Activated CD8-positive, alpha-beta memory T cell treated with anti-CD3 and anti-CD28 coated beads, Interleukin-2, amount 50 U/mL, for 24 hours (primary cell): ENCODE data around the gene PINK1.

ENCODE experiments used
- DNase-seq: peaks from one replicate; pipeline ENCODE4 v3.0.0-alpha.2; 2020; ENCODE audit errors: extremely low read depth

Gene PINK1

GRCh38 chr1:20681999-20682398, 48.7 kb downstream of the PINK1 start:
- DNase-seq, result no peak

- no peak for DNase-seq
Observed at GRCh38 chr1:20682571-20683236, 49.4 kb downstream of the PINK1 start.

GRCh38 chr1:20683614-20684013, 50.4 kb downstream of the PINK1 start:
- DNase-seq, result no peak

GRCh38 chr1:20684050-20684620, 50.9 kb downstream of the PINK1 start:
- no peak for DNase-seq

GRCh38 chr1:20684651-20685050, 51.4 kb downstream of the PINK1 start:
- DNase-seq, result no peak

- DNase-seq, result no peak
Observed at GRCh38 chr1:20685099-20685662, 51.9 kb downstream of the PINK1 start.

- no peak for DNase-seq
Observed at GRCh38 chr1:20685741-20686140, 52.5 kb downstream of the PINK1 start.

GRCh38 chr1:20686883-20687725, 53.8 kb downstream of the PINK1 start:
- no peak for DNase-seq

- no peak for DNase-seq
Observed at GRCh38 chr1:20689645-20690056, 56.4 kb downstream of the PINK1 start.

GRCh38 chr1:20691872-20692271, 58.6 kb downstream of the PINK1 start:
- DNase-seq, result no peak

- no peak for DNase-seq
Observed at GRCh38 chr1:20693623-20694022, 60.4 kb downstream of the PINK1 start.

- DNase-seq, result no peak
Observed at GRCh38 chr1:20695515-20695914, 62.3 kb downstream of the PINK1 start.

GRCh38 chr1:20696397-20697333, 63.4 kb downstream of the PINK1 start:
- peak; percentile 31 for DNase-seq

GRCh38 chr1:20697563-20697962, 64.3 kb downstream of the PINK1 start:
- no peak for DNase-seq

GRCh38 chr1:20698195-20698910, 65.1 kb downstream of the PINK1 start:
- DNase-seq, result no peak

- DNase-seq, result no peak
Observed at GRCh38 chr1:20699558-20699957, 66.3 kb downstream of the PINK1 start.

GRCh38 chr1:20700636-20701215, 67.5 kb downstream of the PINK1 start:
- no peak for DNase-seq
